HepG2 (cell line): ENCODE data around the gene LIPT1. TPM values are rescaled to one million over a fixed set of nuclear protein-coding genes. Genes with fewer than 3 reads are reported as not detected.

Experiments used
- ARNT ChIP-seq: fragments of 450-650 bp; IDR thresholded peaks from 2 replicates; pipeline ENCODE4 v1.6.1; 2017
- BORCS8-MEF2B ChIP-seq: sonication (generic); formaldehyde crosslinking; IDR thresholded peaks from 2 replicates; pipeline ENCODE4 v1.8.0; 2022; ENCODE audit warnings: mild to moderate bottlenecking, missing genetic modification reagents
- ELF1 ChIP-seq: sonication (generic); formaldehyde crosslinking; IDR thresholded peaks from 2 replicates; pipeline ENCODE4 v1.4.0; 2020; ENCODE audit warnings: missing genetic modification reagents
- ESRRA ChIP-seq: sonication (generic); formaldehyde crosslinking; IDR thresholded peaks from 2 replicates; pipeline ENCODE4 v1.5.1; 2020; ENCODE audit warnings: mild to moderate bottlenecking, low read depth, missing genetic modification reagents
- GLI4 ChIP-seq: sonication (generic); formaldehyde crosslinking; IDR thresholded peaks from 2 replicates; pipeline ENCODE4 v1.5.1; 2020; ENCODE audit warnings: missing genetic modification reagents, mild to moderate bottlenecking, moderate library complexity, borderline replicate concordance
- HMG20B ChIP-seq: conservative IDR thresholded peaks from 2 replicates; pipeline ENCODE4 v1.6.1; 2016; ENCODE audit warnings: missing genetic modification reagents, missing compliant biosample characterization
- MIER3 ChIP-seq: IDR thresholded peaks from 2 replicates; pipeline ENCODE4 v1.6.1; 2016; ENCODE audit warnings: missing compliant biosample characterization, borderline replicate concordance
- NAIF1 ChIP-seq: sonication (generic); formaldehyde crosslinking; IDR thresholded peaks from 2 replicates; pipeline ENCODE4 v1.5.0; 2020; ENCODE audit warnings: mild to moderate bottlenecking, missing genetic modification reagents, borderline replicate concordance
- TCF7L2 ChIP-seq: IDR thresholded peaks from 2 replicates; pipeline ENCODE4 v1.6.1; 2011; ENCODE audit warnings: mild to moderate bottlenecking, low read depth, low read length, moderate library complexity
- ZBTB8A ChIP-seq: sonication (generic); formaldehyde crosslinking; IDR thresholded peaks from 2 replicates; pipeline ENCODE4 v1.4.0; 2020; ENCODE audit warnings: mild to moderate bottlenecking, low read depth, missing genetic modification reagents, borderline replicate concordance
- ZMYM2 ChIP-seq: sonication (generic); formaldehyde crosslinking; IDR thresholded peaks from 2 replicates; pipeline ENCODE4 v1.8.0; 2022; ENCODE audit warnings: mild to moderate bottlenecking, missing genetic modification reagents
- ZNF180 ChIP-seq: sonication (generic); formaldehyde crosslinking; IDR thresholded peaks from 2 replicates; pipeline ENCODE4 v1.4.0; 2020; ENCODE audit warnings: low read depth, missing genetic modification reagents, borderline replicate concordance
- ZNF253 ChIP-seq: sonication (generic); formaldehyde crosslinking; IDR thresholded peaks from 2 replicates; pipeline ENCODE4 v1.8.0; 2022; ENCODE audit warnings: mild to moderate bottlenecking, missing genetic modification reagents, borderline replicate concordance
- ZNF510 ChIP-seq: sonication (generic); formaldehyde crosslinking; IDR thresholded peaks from 2 replicates; pipeline ENCODE4 v1.4.0; 2020; ENCODE audit warnings: low read depth, mild to moderate bottlenecking, missing genetic modification reagents
- polyA plus RNA-seq, 8 experiments: library from polyadenylated mRNA; depleted of rRNA in 3 of 8; stranded (reverse) in 7 of 8; unstranded in 1 of 8; fragments of >200 nt; fragmentation: Illumina TruSeq in 4 of 8; extraction: Trizol in 4 of 8; gene quantifications; 2 replicates each; pipeline versions ENCODE4 v1.2.1 to v1.2.3, GENCODE V29; 2011 to 2016; ENCODE audit warnings: low read depth in 4 of 8, missing spikeins in 1 of 8, mixed read lengths in 1 of 8; ENCODE audit not compliant: insufficient read depth in 1 of 8
- total RNA-seq, 5 experiments: library from RNA; depleted of rRNA; stranded (reverse); fragments of >200 nt; fragmentation: Illumina TruSeq; extraction: Trizol; gene quantifications; 2 replicates each; pipeline ENCODE4 v1.2.3, GENCODE V29; 2016; ENCODE audit warnings: low read depth in 1 of 5
- TF ChIP-seq, protein P1 (sequence below): sonication (generic); formaldehyde crosslinking; IDR thresholded peaks from 2 replicates; pipeline ENCODE4 v1.4.0; 2020; ENCODE audit warnings: missing genetic modification reagents, borderline replicate concordance
- TF ChIP-seq, protein P2 (sequence below), 2 experiments: fragments of 450-650 bp in 1 of 2; sonication (generic) in 1 of 2; formaldehyde crosslinking; IDR thresholded peaks; 2 replicates each; pipeline versions ENCODE4 v1.5.0 to v1.8.0; 2020 to 2022; ENCODE audit warnings: mild to moderate bottlenecking in 1 of 2, missing genetic modification reagents in 1 of 2
- TF ChIP-seq, protein P3 (sequence below): sonication (generic); formaldehyde crosslinking; IDR thresholded peaks from 2 replicates; pipeline ENCODE4 v1.4.0; 2020; ENCODE audit warnings: missing genetic modification reagents
- TF ChIP-seq, protein P4 (sequence below): sonication (generic); formaldehyde crosslinking; IDR thresholded peaks from 2 replicates; pipeline ENCODE4 v1.5.0; 2020; ENCODE audit warnings: missing genetic modification reagents, mild to moderate bottlenecking, borderline replicate concordance
- TF ChIP-seq, protein P5 (sequence below): sonication (generic); formaldehyde crosslinking; IDR thresholded peaks from 2 replicates; pipeline ENCODE4 v1.4.0; 2020; ENCODE audit warnings: mild to moderate bottlenecking, missing genetic modification reagents
- TF ChIP-seq, protein P6 (sequence below): sonication (generic); formaldehyde crosslinking; IDR thresholded peaks from 2 replicates; pipeline ENCODE4 v1.8.0; 2022; ENCODE audit warnings: mild to moderate bottlenecking, missing genetic modification reagents, moderate library complexity

The LIPT1 gene
- total and polyA plus RNA-seq, 2 of the 13 experiments (the other 11 are each of a cell fraction or from before 2014, with no cell fraction given): 8.0 to 9.6 TPM

DNA sequence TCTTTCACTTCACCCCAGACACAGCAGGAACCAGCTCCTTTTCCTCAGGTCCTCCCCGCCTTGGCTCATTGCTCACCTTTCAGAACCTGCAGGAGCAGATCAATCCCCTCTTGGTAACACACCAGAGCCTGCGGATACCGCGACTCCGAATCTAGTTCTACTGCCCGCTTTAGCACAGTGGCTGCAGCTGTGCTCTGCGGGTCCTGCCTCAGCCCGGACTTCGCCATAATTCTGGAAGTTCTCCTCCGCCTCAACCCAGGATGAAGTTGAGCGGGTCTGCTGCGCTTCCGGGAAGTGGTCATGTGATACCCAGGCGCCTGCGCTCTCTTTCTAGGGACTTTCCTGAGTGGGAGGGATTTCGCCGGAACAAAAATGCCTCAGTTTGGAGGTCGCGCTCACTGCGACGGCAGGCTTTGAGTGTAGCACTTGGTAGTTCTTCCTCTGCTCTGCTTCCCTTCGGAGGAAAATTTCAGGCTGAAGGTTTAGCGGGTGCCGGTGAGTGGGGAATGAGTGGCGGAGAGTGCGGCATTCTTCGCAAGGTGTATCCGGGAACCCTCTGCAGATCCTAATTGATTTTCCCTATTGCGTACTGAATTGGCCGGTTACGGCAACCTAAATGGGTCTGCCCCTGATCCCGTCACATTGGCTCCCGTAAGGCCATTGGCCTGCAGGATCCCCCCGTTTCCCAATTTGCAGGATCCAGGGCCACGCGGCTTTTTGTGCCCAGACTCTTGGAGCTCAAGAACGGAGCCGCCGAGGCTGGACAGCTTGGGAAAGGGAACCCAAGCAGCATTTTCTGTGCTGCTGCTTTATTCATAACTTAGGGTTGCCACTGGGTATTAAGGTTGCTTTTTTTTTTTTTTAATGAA, 26.2 kb downstream of the LIPT1 start, which contains the start of the genes MITD1 and MRPL30 (continued):
- TF ChIP-seq, protein P1, sequence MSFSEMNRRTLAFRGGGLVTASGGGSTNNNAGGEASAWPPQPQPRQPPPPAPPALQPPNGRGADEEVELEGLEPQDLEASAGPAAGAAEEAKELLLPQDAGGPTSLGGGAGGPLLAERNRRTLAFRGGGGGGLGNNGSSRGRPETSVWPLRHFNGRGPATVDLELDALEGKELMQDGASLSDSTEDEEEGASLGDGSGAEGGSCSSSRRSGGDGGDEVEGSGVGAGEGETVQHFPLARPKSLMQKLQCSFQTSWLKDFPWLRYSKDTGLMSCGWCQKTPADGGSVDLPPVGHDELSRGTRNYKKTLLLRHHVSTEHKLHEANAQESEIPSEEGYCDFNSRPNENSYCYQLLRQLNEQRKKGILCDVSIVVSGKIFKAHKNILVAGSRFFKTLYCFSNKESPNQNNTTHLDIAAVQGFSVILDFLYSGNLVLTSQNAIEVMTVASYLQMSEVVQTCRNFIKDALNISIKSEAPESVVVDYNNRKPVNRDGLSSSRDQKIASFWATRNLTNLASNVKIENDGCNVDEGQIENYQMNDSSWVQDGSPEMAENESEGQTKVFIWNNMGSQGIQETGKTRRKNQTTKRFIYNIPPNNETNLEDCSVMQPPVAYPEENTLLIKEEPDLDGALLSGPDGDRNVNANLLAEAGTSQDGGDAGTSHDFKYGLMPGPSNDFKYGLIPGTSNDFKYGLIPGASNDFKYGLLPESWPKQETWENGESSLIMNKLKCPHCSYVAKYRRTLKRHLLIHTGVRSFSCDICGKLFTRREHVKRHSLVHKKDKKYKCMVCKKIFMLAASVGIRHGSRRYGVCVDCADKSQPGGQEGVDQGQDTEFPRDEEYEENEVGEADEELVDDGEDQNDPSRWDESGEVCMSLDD: peak; percentile 62; the same call in 1 of the 2 replicates
- peak; percentile 97 for TF ChIP-seq MIER3 (CRISPR knock-in tag)
- TF ChIP-seq ZBTB8A (CRISPR knock-in tag): peak; percentile 56; the same call in 1 of the 2 replicates
- TF ChIP-seq, protein P2, sequence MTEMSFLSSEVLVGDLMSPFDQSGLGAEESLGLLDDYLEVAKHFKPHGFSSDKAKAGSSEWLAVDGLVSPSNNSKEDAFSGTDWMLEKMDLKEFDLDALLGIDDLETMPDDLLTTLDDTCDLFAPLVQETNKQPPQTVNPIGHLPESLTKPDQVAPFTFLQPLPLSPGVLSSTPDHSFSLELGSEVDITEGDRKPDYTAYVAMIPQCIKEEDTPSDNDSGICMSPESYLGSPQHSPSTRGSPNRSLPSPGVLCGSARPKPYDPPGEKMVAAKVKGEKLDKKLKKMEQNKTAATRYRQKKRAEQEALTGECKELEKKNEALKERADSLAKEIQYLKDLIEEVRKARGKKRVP (CRISPR knock-in tag; IDR thresholded peaks at IDR 0.05): peak in 1 of 2 experiments; percentile 84; a peak in 2 of 4 replicates
- peak; percentile 87 for TF ChIP-seq BORCS8-MEF2B
- no peak; the same call in 1 of the 2 replicates for TF ChIP-seq ZMYM2 (CRISPR knock-in tag)
- TF ChIP-seq, protein P3, sequence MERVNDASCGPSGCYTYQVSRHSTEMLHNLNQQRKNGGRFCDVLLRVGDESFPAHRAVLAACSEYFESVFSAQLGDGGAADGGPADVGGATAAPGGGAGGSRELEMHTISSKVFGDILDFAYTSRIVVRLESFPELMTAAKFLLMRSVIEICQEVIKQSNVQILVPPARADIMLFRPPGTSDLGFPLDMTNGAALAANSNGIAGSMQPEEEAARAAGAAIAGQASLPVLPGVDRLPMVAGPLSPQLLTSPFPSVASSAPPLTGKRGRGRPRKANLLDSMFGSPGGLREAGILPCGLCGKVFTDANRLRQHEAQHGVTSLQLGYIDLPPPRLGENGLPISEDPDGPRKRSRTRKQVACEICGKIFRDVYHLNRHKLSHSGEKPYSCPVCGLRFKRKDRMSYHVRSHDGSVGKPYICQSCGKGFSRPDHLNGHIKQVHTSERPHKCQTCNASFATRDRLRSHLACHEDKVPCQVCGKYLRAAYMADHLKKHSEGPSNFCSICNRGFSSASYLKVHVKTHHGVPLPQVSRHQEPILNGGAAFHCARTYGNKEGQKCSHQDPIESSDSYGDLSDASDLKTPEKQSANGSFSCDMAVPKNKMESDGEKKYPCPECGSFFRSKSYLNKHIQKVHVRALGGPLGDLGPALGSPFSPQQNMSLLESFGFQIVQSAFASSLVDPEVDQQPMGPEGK (CRISPR knock-in tag): peak; percentile 58; the same call in 1 of the 2 replicates
- peak; percentile 80 for TF ChIP-seq HMG20B
- TF ChIP-seq TCF7L2: no peak
- peak; percentile 99 for TF ChIP-seq ELF1 (CRISPR knock-in tag)
- TF ChIP-seq, protein P4, sequence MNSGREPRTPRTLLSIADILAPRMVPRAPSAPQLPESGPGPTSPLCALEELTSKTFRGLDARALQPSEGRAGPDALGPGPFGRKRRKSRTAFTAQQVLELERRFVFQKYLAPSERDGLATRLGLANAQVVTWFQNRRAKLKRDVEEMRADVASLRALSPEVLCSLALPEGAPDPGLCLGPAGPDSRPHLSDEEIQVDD (CRISPR knock-in tag): no peak
- TF ChIP-seq ARNT: no peak
- peak; percentile 87; the same call in 1 of the 2 replicates for TF ChIP-seq ESRRA (CRISPR knock-in tag)
- peak; percentile 85 for TF ChIP-seq ZNF510 (CRISPR knock-in tag)
- TF ChIP-seq GLI4 (CRISPR knock-in tag): peak; percentile 89; the same call in 1 of the 2 replicates
- TF ChIP-seq, protein P5, sequence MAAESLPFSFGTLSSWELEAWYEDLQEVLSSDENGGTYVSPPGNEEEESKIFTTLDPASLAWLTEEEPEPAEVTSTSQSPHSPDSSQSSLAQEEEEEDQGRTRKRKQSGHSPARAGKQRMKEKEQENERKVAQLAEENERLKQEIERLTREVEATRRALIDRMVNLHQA (CRISPR knock-in tag): no peak
- TF ChIP-seq, protein P6, sequence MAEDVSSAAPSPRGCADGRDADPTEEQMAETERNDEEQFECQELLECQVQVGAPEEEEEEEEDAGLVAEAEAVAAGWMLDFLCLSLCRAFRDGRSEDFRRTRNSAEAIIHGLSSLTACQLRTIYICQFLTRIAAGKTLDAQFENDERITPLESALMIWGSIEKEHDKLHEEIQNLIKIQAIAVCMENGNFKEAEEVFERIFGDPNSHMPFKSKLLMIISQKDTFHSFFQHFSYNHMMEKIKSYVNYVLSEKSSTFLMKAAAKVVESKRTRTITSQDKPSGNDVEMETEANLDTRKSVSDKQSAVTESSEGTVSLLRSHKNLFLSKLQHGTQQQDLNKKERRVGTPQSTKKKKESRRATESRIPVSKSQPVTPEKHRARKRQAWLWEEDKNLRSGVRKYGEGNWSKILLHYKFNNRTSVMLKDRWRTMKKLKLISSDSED (CRISPR knock-in tag): no peak
- TF ChIP-seq ZNF180 (CRISPR knock-in tag): no peak
- peak; percentile 78 for TF ChIP-seq ZNF253 (CRISPR knock-in tag)
- no peak for TF ChIP-seq NAIF1 (CRISPR knock-in tag)
